Caco-2 (cell line): Measurements from ENCODE around the gene LACTBL1. TPM values are rescaled to one million over a fixed set of nuclear protein-coding genes. Genes with fewer than 3 reads are reported as not detected.
"Not testable (repeated sequence)": the region's sequence is repeated elsewhere in the genome, so short reads cannot be mapped to it uniquely, and the experiment has no call there.

ENCODE experiments used
- BruUV-seq: library from RNA; stranded (reverse); fragments of 400-500 nt; replicated peaks from 2 replicates; lab custom pipeline; 2021; lab: Mats Ljungman, UMichigan
- CTCF ChIA-PET: fragments of 300-600 bp; sonication (Branson Sonifier 250); formaldehyde crosslinking; loops from one replicate; lab custom pipeline; 2022; ENCODE audit warnings: antibody characterized with exemption; lab: Charles Lee
- POLR2A ChIA-PET: fragments of 300-600 bp; sonication (Branson Sonifier 250); formaldehyde crosslinking; loops from one replicate; lab custom pipeline; 2022; ENCODE audit warnings: antibody characterized with exemption; lab: Charles Lee
- DNase-seq, 2 experiments: peaks; one replicate each; pipeline versions ENCODE4 v3.0.0 to v3.0.0-alpha.2; 2020 to 2022
- H3K27me3 ChIP-seq: replicated peaks from 2 replicates; pipeline ENCODE4 v1.6.0; 2011; ENCODE audit warnings: low read length; ENCODE audit not compliant: control insufficient read depth, insufficient read depth
- H3K36me3 ChIP-seq: 2 replicates; pipeline ENCODE4 v1.5.1; 2011; ENCODE audit warnings: low read length; ENCODE audit not compliant: control insufficient read depth, insufficient read depth
- H3K4me1 ChIP-seq: fragments of 250-450 bp; sonication (Bioruptor Pico); 2 replicates; pipeline ENCODE4 v1.5.1; 2020; ENCODE audit warnings: mild to moderate bottlenecking
- H3K4me3 ChIP-seq: 2 replicates; pipeline ENCODE4 v1.5.1; 2011; ENCODE audit warnings: low read depth, mild to moderate bottlenecking, control low read depth, low read length
- H3K9me3 ChIP-seq: fragments of 250-450 bp; sonication (Bioruptor Pico); 2 replicates; pipeline ENCODE4 v1.5.1; 2020; ENCODE audit warnings: mild to moderate bottlenecking, moderate library complexity
- H3K27ac Mint-ChIP-seq: one replicate; pipeline ENCODE4 v1.8.0; 2022; ENCODE audit warnings: mixed read lengths; ENCODE audit not compliant: unreplicated experiment
- H3K27me3 Mint-ChIP-seq: one replicate; pipeline ENCODE4 v1.8.0; 2022; ENCODE audit warnings: mixed read lengths; ENCODE audit not compliant: insufficient read depth, unreplicated experiment
- H3K36me3 Mint-ChIP-seq: one replicate; pipeline ENCODE4 v1.8.0; 2022; ENCODE audit warnings: mild to moderate bottlenecking, mixed read lengths; ENCODE audit not compliant: insufficient read depth, unreplicated experiment
- H3K4me1 Mint-ChIP-seq: one replicate; pipeline ENCODE4 v1.8.0; 2022; ENCODE audit warnings: low read depth, mixed read lengths; ENCODE audit not compliant: unreplicated experiment
- H3K4me3 Mint-ChIP-seq: one replicate; pipeline ENCODE4 v1.8.0; 2022; ENCODE audit warnings: mild to moderate bottlenecking, moderate library complexity, mixed read lengths; ENCODE audit not compliant: unreplicated experiment
- H3K9me3 Mint-ChIP-seq: one replicate; pipeline ENCODE4 v1.8.0; 2022; ENCODE audit warnings: mixed read lengths; ENCODE audit not compliant: unreplicated experiment
- intact Hi-C: fragments of 100-400 bp; cut with micrococcal nuclease; formaldehyde crosslinking; loops from one replicate; pipeline ENCODE4 v1.10.0; 2022; ENCODE audit not compliant: unreplicated experiment
- total RNA-seq: library from RNA; stranded (reverse); gene quantifications from 2 replicates; pipeline ENCODE4 v1.2.3, GENCODE V29; 2022
- TF ChIP-seq, protein P1 (sequence below), 2 experiments: fragments of 200-600 bp in 1 of 2; IDR thresholded peaks; 1 replicate in 1 of 2; 2 replicates in 1 of 2; pipeline versions ENCODE4 v1.5.1 to v1.8.0; 2011 to 2022; ENCODE audit warnings: antibody characterized with exemption in 1 of 2, control low read depth in 1 of 2, inconsistent platforms in 1 of 2, low read depth in 1 of 2, low read length in 1 of 2, mild to moderate bottlenecking in 1 of 2, moderate library complexity in 1 of 2; ENCODE audit not compliant: insufficient read depth in 1 of 2, severe bottlenecking in 1 of 2, unreplicated experiment in 1 of 2

LACTBL1 gene
- total RNA-seq, 1 experiment from 2014 or later, result not detected

DNA sequence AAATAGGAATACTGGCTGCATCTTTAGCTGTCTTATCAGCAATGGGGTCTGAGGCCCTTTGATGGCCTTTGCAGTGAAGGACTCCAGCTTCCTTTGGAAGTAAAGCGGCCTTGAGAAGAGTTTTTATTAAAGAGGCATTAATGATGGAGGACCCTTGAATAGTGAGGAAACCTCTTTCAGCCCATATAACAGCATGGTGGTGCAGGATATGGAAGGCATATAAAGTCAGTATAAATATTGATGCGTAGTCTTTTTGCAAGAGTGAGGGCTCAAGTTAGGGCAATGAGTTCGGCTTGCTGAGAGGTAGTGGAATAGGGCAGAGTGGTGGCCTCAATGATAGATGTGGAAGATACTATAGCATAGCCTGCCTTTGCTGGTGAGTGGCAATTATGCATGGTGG, 27.5 kb upstream of the LACTBL1 start:
- H3K9me3 ChIP-seq, H3K27me3 Mint-ChIP-seq, H3K4me3 Mint-ChIP-seq, H3K4me1 Mint-ChIP-seq, H3K36me3 ChIP-seq, H3K4me3 ChIP-seq, H3K27ac Mint-ChIP-seq, POLR2A ChIA-PET, H3K9me3 Mint-ChIP-seq, H3K4me1 ChIP-seq, H3K27me3 ChIP-seq, intact Hi-C loops, CTCF ChIA-PET, BruUV-seq, DNase-seq, H3K36me3 Mint-ChIP-seq: not testable (repeated sequence)

GRCh38 chr1:22997528-22997927, 24.9 kb upstream of the LACTBL1 start:
- POLR2A ChIA-PET, CTCF ChIA-PET, intact Hi-C loops: not testable (repeated sequence)

DNA sequence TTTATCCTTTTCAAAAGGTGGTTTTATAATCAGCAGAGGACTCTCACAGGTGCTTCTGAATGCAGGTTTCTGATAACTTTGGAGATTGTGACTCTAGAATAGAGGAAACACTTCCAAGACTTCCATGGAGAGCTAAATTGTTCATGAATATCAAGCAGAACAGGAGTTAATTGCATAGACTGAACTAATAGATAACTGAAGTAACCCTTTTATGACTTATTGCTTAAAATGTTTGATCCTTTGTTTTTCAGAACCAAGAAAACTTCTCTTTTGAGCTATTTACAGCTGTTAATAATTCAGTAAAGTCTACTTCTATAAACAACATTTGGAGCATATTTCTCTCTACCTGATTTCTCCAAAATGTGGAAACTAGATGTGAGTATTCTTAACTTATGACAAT, 23.1 kb upstream of the LACTBL1 start:
- intact Hi-C loops, result no loop called here
- H3K4me1 Mint-ChIP-seq, result no peaks in the 10 kb centered on the region
- no peaks in the 10 kb centered on the region for H3K27me3 Mint-ChIP-seq
- H3K36me3 ChIP-seq, result no peaks in the 10 kb centered on the region
- no peak overlapping the region for H3K4me3 ChIP-seq
- no peak for DNase-seq
- H3K36me3 Mint-ChIP-seq, result no peaks in the 10 kb centered on the region
- H3K4me1 ChIP-seq, result no peaks in the 10 kb centered on the region
- CTCF ChIA-PET, result no interaction called here
- H3K27me3 ChIP-seq, result no peaks in the 10 kb centered on the region
- TF ChIP-seq, protein P1, sequence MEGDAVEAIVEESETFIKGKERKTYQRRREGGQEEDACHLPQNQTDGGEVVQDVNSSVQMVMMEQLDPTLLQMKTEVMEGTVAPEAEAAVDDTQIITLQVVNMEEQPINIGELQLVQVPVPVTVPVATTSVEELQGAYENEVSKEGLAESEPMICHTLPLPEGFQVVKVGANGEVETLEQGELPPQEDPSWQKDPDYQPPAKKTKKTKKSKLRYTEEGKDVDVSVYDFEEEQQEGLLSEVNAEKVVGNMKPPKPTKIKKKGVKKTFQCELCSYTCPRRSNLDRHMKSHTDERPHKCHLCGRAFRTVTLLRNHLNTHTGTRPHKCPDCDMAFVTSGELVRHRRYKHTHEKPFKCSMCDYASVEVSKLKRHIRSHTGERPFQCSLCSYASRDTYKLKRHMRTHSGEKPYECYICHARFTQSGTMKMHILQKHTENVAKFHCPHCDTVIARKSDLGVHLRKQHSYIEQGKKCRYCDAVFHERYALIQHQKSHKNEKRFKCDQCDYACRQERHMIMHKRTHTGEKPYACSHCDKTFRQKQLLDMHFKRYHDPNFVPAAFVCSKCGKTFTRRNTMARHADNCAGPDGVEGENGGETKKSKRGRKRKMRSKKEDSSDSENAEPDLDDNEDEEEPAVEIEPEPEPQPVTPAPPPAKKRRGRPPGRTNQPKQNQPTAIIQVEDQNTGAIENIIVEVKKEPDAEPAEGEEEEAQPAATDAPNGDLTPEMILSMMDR (IDR thresholded peaks at IDR 0.05; ENCODE audit: insufficient read depth in 1 of 2, low read depth in 1 of 2, low read length in 1 of 2, severe bottlenecking in 1 of 2, unreplicated experiment in 1 of 2), result no peak
- H3K9me3 Mint-ChIP-seq, result peaks cover 9% of the 10 kb centered on the region
- BruUV-seq, result no TSS peak
- H3K4me3 Mint-ChIP-seq, result no peak overlapping the region
- POLR2A ChIA-PET, result no interaction called here
- H3K27ac Mint-ChIP-seq, result no peak overlapping the region
- H3K9me3 ChIP-seq, result peaks cover 20% of the 10 kb centered on the region

More at GRCh38 chr1:22997528-22997927, 24.9 kb upstream of the LACTBL1 start:
- H3K36me3 ChIP-seq, BruUV-seq, DNase-seq, H3K27ac Mint-ChIP-seq, H3K4me3 Mint-ChIP-seq, H3K27me3 Mint-ChIP-seq, H3K36me3 Mint-ChIP-seq, H3K9me3 Mint-ChIP-seq, H3K4me3 ChIP-seq, H3K4me1 ChIP-seq, H3K4me1 Mint-ChIP-seq, H3K27me3 ChIP-seq: not testable (repeated sequence)
- peaks cover 16% of the 10 kb centered on the region for H3K9me3 ChIP-seq

- H3K4me1 ChIP-seq, CTCF ChIA-PET, H3K4me3 ChIP-seq, H3K9me3 Mint-ChIP-seq, H3K27ac Mint-ChIP-seq, DNase-seq, H3K4me3 Mint-ChIP-seq, H3K27me3 Mint-ChIP-seq, H3K4me1 Mint-ChIP-seq, H3K36me3 ChIP-seq, POLR2A ChIA-PET, intact Hi-C loops, H3K36me3 Mint-ChIP-seq, H3K27me3 ChIP-seq, BruUV-seq: not testable (repeated sequence)
- H3K9me3 ChIP-seq, result peaks cover 17% of the 10 kb centered on the region
Measured at GRCh38 chr1:22993220-22993795, 20.6 kb upstream of the LACTBL1 start.

DNA sequence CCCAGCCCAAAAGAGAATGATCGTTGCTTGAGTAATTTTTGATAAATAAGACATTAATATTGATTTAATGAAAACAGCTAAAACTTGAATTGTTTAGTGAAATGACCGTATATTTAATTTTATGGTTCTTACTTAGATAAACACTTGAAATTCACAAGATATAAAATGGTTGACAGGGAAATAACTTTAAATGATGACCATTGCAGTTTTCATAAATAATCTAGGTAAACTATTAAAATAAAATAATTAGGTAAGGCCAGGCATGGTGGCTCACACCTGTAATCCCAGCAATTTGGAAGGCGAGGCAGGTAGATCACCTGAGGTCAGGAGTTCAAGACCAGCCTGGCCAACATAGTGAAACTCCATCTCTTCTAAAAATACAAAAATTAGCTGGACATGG, 19.7 kb upstream of the LACTBL1 start:
- intact Hi-C loops, H3K4me1 Mint-ChIP-seq, POLR2A ChIA-PET, DNase-seq, H3K4me3 Mint-ChIP-seq, CTCF ChIA-PET, H3K27me3 ChIP-seq, BruUV-seq, H3K27ac Mint-ChIP-seq, H3K36me3 Mint-ChIP-seq, H3K4me3 ChIP-seq, H3K27me3 Mint-ChIP-seq, H3K36me3 ChIP-seq, H3K4me1 ChIP-seq, H3K9me3 Mint-ChIP-seq: not testable (repeated sequence)
- H3K9me3 ChIP-seq, result peaks cover 17% of the 10 kb centered on the region
